ENCODE measurements around the gene SMTN.

The SMTN gene

DNA sequence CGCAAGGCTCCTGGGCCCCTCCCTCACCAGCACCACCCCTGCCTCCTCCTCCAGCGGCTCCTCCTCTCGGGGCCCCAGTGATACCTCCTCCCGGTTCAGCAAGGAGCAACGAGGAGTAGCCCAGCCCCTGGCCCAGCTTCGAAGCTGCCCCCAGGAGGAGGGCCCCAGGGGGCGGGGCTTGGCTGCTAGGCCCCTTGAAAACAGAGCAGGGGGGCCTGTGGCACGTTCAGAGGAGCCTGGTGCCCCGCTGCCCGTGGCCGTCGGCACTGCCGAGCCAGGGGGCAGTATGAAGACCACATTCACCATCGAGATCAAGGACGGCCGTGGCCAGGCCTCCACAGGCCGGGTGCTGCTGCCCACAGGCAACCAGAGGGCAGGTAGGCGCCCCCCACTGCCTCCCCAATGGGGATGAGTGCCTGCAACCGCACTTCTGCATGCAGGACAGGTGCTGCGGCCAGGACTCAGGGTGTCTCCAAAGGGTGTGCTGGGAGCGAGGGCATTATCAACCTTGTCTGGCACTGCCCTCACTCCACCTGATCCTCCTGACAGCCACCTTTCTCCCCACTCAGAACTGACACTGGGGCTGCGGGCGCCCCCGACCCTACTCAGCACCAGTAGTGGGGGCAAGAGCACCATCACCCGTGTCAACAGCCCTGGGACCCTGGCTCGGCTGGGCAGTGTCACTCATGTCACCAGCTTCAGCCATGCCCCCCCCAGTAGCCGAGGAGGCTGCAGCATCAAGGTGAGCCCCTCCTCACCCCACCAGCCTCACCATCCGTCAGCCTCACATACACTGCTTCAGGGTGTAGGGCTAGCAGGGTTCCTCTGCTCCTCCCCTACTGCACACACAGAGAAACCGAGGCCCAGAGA, 10.2 kb downstream of the SMTN start:
- in situ Hi-C loops (cut with HindIII; ENCODE audit: low sequenced_read_pairs), result no loop called here
- no peak for DNase-seq (ENCODE audit: low read depth)
- H3K4me3 ChIP-seq (ENCODE audit: low read depth, low read length), result no peak overlapping the region
- TF ChIP-seq, protein P1, sequence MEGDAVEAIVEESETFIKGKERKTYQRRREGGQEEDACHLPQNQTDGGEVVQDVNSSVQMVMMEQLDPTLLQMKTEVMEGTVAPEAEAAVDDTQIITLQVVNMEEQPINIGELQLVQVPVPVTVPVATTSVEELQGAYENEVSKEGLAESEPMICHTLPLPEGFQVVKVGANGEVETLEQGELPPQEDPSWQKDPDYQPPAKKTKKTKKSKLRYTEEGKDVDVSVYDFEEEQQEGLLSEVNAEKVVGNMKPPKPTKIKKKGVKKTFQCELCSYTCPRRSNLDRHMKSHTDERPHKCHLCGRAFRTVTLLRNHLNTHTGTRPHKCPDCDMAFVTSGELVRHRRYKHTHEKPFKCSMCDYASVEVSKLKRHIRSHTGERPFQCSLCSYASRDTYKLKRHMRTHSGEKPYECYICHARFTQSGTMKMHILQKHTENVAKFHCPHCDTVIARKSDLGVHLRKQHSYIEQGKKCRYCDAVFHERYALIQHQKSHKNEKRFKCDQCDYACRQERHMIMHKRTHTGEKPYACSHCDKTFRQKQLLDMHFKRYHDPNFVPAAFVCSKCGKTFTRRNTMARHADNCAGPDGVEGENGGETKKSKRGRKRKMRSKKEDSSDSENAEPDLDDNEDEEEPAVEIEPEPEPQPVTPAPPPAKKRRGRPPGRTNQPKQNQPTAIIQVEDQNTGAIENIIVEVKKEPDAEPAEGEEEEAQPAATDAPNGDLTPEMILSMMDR (IDR thresholded peaks at IDR 0.05; ENCODE audit: low read depth, low read length, missing control alignments), result no peak

DNA sequence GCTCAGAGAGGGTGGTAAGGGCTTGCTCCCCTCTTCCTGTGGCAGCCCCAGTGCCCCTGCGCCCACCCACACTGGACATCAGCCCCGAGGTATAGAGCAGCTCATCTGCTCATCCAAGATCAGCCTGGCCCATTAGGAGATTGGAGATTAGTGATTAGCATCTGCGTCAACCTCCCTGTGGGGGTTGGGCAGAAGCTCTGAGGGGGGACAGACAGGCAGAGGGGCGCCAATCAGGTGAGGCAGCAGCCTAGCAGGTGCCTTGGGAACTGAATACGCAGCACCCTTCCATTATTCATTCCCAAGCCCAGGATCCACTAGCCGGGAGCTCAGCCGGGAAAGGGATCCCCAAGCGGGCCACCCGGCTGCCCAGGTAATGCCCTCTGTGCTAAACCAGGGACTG, 11.0 kb downstream of the SMTN start:
- in situ Hi-C loops (cut with HindIII; ENCODE audit: low sequenced_read_pairs), result no loop called here
- H3K4me3 ChIP-seq (ENCODE audit: low read depth, low read length), result no peak overlapping the region
- DNase-seq (ENCODE audit: low read depth), result no peak
- TF ChIP-seq, protein P1 (IDR thresholded peaks at IDR 0.05; ENCODE audit: low read depth, low read length, missing control alignments), result no peak

DNA sequence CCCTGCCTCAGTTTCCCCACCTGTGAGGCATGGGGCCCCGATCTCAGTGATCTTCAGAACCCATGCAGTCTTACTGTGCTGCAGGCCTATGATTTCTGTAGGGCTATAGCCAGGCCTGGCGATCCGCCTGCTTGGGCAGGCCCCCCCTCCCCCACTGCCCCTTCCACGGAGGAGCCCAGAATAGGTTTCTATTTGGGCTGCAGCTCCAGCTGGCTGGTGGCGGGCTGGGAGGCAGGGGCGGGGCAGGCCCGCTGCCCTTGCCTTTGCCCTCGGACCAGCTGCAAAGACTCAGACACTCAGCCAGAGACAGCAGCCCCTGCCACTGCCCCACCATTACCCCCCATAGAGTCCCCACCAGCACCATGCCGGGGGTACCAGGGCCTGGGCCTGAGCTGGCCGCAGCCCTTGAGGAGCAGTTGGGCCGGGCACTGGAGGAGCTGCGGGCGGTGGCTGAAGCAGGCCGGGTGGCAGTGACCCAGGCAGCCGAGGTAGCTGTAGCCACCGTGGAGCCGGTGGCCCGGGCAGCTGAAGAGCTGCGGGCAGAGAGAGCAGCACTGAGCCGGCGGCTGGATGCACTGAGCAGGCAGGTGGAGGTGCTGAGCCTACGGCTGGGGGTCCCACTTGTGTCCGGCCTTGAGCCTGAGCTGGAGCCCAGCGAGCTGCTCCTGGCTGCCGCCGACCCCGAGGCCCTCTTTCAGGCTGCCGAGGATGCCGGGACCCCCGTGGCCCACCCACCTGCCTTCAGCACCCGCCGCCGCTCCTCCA, 12.2 kb downstream of the SMTN start:
- in situ Hi-C loops (cut with HindIII; ENCODE audit: low sequenced_read_pairs), result no loop called here
- TF ChIP-seq, protein P1 (IDR thresholded peaks at IDR 0.05; ENCODE audit: low read depth, low read length, missing control alignments), result no peak
- DNase-seq (ENCODE audit: low read depth), result no peak
- no peak overlapping the region for H3K4me3 ChIP-seq (ENCODE audit: low read depth, low read length)

DNA sequence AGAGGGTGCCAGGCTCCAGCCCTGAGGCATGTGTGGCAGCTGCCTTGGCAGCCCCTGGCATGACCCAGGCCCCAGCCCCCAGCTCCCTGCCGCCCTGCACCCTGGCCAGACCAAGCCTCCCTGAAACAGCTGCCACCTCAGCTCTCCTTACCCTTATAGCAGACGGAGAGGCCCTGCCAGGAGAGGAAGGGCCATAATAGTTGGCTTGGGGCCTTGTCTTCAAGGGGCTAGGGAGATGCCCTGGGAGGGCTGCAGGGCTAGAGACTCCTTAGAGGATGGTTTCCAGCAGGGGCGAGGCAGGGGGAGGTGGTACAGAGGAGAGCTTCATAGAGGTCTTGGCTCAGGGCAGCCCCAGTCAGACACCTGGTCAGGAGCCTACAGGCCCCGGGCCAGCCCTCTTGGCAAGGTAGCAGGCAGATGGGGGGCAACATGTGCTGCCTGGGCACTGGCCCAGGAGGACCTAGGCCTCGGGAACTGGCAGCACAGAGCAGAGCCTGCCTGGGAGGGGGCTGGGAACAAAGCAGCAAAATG, 13.0 kb downstream of the SMTN start:
- no peak for DNase-seq (ENCODE audit: low read depth)
- H3K4me3 ChIP-seq (ENCODE audit: low read depth, low read length), result no peak overlapping the region
- TF ChIP-seq, protein P1 (IDR thresholded peaks at IDR 0.05; ENCODE audit: low read depth, low read length, missing control alignments), result no peak
- in situ Hi-C loops (cut with HindIII; ENCODE audit: low sequenced_read_pairs), result no loop called here

DNA sequence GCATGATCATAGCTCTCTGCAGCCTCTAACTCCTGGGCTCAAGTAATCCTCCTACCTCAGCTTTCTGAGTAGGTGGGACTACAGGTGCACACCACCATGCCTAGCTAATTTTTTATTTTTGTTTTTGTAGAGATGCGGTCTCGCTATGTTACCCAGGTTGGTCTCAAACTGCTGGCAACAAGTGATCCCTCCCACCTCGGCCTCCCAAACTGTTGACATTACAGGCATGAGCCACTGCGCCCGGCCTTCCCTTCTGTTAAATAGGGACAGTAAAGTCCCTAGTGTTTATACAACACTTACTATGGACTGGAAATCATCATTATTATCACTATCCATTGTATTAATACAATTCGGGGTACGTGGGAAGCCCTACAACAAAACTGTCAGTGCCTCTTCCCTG, 13.6 kb downstream of the SMTN start:
- H3K4me3 ChIP-seq (ENCODE audit: low read depth, low read length), result no peak overlapping the region
- no peak for DNase-seq (ENCODE audit: low read depth)
- in situ Hi-C loops (cut with HindIII; ENCODE audit: low sequenced_read_pairs), result no loop called here
- TF ChIP-seq, protein P1 (IDR thresholded peaks at IDR 0.05; ENCODE audit: low read depth, low read length, missing control alignments), result no peak

DNA sequence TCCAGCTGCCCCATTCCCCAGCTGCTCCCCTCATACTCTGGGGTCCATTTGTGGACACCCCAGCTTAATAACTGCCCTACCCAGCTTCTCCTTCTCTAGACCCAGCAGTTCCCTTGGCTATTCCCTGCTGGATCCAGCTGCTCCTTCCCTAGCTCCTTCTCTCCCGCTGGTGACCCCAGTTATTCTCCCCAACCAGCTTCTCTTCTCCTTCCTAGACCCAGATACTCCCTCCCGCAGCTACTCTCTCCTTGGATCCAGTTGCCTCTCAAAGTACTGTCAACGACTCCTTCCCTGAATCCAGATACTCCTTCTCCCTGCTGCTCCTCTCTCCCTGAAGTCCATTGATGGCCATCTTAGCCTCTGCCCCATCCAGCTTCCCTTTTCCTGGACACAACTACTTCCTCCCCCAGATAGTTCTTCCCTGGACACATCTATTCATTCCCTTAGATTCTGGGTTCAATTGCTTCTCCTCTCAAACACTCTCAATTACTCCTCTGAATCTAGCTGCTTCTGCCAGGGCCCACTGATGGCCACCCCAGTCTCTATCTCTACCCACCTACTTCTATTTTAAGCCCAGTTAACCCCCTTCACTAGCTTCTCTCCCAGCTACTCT, 14.6 kb downstream of the SMTN start:
- H3K4me3 ChIP-seq (ENCODE audit: low read depth, low read length), result no peak overlapping the region
- TF ChIP-seq, protein P1 (IDR thresholded peaks at IDR 0.05; ENCODE audit: low read depth, low read length, missing control alignments), result no peak
- in situ Hi-C loops (cut with HindIII; ENCODE audit: low sequenced_read_pairs), result no loop called here
- DNase-seq (ENCODE audit: low read depth), result no peak

All from astrocyte of the cerebellum (primary cell).